Tibial nerve (tissue), 4 donors: Measurements from ENCODE around the gene PEX3.

ENCODE experiments used
- EP300 ChIP-seq, 2 donors: sonication (generic); formaldehyde crosslinking; IDR thresholded peaks; one replicate each; pipeline ENCODE4 v1.6.1; 2017; ENCODE audit warnings: antibody characterized with exemption in 2 of 2, mild to moderate bottlenecking in 1 of 2
- POLR2A ChIP-seq, 2 donors: fragments of 450-650 bp; IDR thresholded peaks; one replicate each; pipeline ENCODE4 v1.6.1; 2017; ENCODE audit warnings: antibody characterized with exemption in 2 of 2, mild to moderate bottlenecking in 2 of 2, moderate library complexity in 2 of 2
- TF ChIP-seq, protein P1 (sequence below), 5 experiments: fragments of 200-600 bp in 3 of 5; fragments of 450-650 bp in 2 of 5; sonication (generic) in 3 of 5; IDR thresholded peaks; one replicate each; pipeline ENCODE4 v1.5.1; 2016 to 2019; ENCODE audit warnings: antibody characterized with exemption in 5 of 5, mild to moderate bottlenecking in 3 of 5, moderate library complexity in 2 of 5

DNA sequence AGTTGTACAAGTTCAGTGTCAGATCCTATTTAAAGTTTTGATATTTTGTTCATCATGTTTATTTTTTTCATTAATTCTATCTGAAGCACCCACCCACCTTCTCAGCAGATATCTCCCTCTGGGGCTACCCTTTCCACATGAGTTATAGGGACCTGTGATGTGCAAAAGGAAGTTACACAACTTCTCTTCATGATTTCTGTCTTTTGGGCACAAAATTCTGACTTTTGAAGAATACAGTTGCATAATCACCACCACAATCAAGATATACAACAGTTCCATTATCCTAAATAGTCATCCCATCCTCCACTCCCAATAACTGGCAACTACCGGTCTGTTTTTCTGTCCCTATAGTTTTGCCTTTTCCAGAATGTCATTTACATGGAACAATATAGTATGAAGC lies 74.8 kb downstream of the PEX3 start:
- TF ChIP-seq, protein P1, sequence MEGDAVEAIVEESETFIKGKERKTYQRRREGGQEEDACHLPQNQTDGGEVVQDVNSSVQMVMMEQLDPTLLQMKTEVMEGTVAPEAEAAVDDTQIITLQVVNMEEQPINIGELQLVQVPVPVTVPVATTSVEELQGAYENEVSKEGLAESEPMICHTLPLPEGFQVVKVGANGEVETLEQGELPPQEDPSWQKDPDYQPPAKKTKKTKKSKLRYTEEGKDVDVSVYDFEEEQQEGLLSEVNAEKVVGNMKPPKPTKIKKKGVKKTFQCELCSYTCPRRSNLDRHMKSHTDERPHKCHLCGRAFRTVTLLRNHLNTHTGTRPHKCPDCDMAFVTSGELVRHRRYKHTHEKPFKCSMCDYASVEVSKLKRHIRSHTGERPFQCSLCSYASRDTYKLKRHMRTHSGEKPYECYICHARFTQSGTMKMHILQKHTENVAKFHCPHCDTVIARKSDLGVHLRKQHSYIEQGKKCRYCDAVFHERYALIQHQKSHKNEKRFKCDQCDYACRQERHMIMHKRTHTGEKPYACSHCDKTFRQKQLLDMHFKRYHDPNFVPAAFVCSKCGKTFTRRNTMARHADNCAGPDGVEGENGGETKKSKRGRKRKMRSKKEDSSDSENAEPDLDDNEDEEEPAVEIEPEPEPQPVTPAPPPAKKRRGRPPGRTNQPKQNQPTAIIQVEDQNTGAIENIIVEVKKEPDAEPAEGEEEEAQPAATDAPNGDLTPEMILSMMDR (IDR thresholded peaks at IDR 0.05) = no peak
- TF ChIP-seq POLR2A (IDR thresholded peaks at IDR 0.05) (no peak), EP300 (IDR thresholded peaks at IDR 0.05) (no peak)
